Endometrial microvascular endothelial cells (primary cell): ENCODE data around the gene GH2. TPM values are rescaled to one million over a fixed set of nuclear protein-coding genes. Genes with fewer than 3 reads are reported as not detected.
"Not testable (repeated sequence)": the region's sequence is repeated elsewhere in the genome, so short reads cannot be mapped to it uniquely, and the experiment has no call there.

Source experiments
- in situ Hi-C: cut with HindIII; loops from 2 replicates; pipeline ENCODE4 v1.10.0; 2017; ENCODE audit warnings: low sequenced_read_pairs, low pct_unique_long_range_greater_than_20kb; ENCODE audit errors: inconsistent ontology term
- total RNA-seq: library from RNA; depleted of rRNA; stranded (reverse); fragments of >200 nt; gene quantifications from one replicate; pipeline ENCODE4 v1.2.3, GENCODE V29; 2015; ENCODE audit errors: inconsistent ontology term

GH2 gene
- total RNA-seq, 1 donor from 2014 or later, result not detected

GRCh38 chr17:63881337-63881736 lies 407 bp downstream of the GH2 start:
- in situ Hi-C loops, result not testable (repeated sequence)

GRCh38 chr17:63880706-63881105 lies 1.0 kb downstream of the GH2 start:
- in situ Hi-C loops, result no loop called here

GRCh38 chr17:63878413-63878812 lies 3.3 kb downstream of the GH2 start:
- in situ Hi-C loops, result not testable (repeated sequence)

GRCh38 chr17:63874693-63875092 lies 7.1 kb downstream of the GH2 start:
- in situ Hi-C loops, result not testable (repeated sequence)

- in situ Hi-C loops, result not testable (repeated sequence)
These were observed 7.6 kb downstream of the GH2 start for GRCh38 chr17:63874061-63874626.

GRCh38 chr17:63873577-63873976 lies 8.2 kb downstream of the GH2 start, which contains the start of gene CSH2:
CSH2 (minus strand) TSS chr17:63873677; CDS start chr17:63873614, 63 bp downstream.
- in situ Hi-C loops, result not testable (repeated sequence)

GRCh38 chr17:63871646-63872365 lies 9.9 kb downstream of the GH2 start:
- in situ Hi-C loops, result not testable (repeated sequence)

GRCh38 chr17:63870292-63870665 lies 11.5 kb downstream of the GH2 start:
- in situ Hi-C loops, result not testable (repeated sequence)

- in situ Hi-C loops, result not testable (repeated sequence)
These were observed 12.1 kb downstream of the GH2 start for GRCh38 chr17:63869491-63870291.

- in situ Hi-C loops, result not testable (repeated sequence)
These were observed 15.1 kb downstream of the GH2 start for GRCh38 chr17:63866625-63867024.

GRCh38 chr17:63859257-63859656 lies 22.5 kb downstream of the GH2 start:
- in situ Hi-C loops, result no loop called here

- in situ Hi-C loops, result not testable (repeated sequence)
These were observed 25.3 kb downstream of the GH2 start for GRCh38 chr17:63856425-63856824.

GRCh38 chr17:63855185-63855584 lies 26.6 kb downstream of the GH2 start:
- in situ Hi-C loops, result no loop called here

- in situ Hi-C loops, result no loop called here
These were observed 27.0 kb downstream of the GH2 start for GRCh38 chr17:63854709-63855108.

GRCh38 chr17:63853260-63853659 lies 28.5 kb downstream of the GH2 start:
- in situ Hi-C loops, result no loop called here

GRCh38 chr17:63850401-63850800 lies 31.3 kb downstream of the GH2 start:
- in situ Hi-C loops, result no loop called here

GRCh38 chr17:63848834-63849689 lies 32.7 kb downstream of the GH2 start:
- in situ Hi-C loops, result no loop called here

GRCh38 chr17:63847525-63848249 lies 34.1 kb downstream of the GH2 start:
- in situ Hi-C loops, result no loop called here
